Right ventricle myocardium superior (tissue), 1 donor: ENCODE data around the gene LPP. TPM values are rescaled to one million over a fixed set of nuclear protein-coding genes. Genes with fewer than 3 reads are reported as not detected.

Source experiments
- ATAC-seq: fragments of 200-7000 bp; cut with Tn5 transposase; one replicate; pipeline ENCODE4 v1.9.1; 2020; ENCODE audit warnings: mild to moderate bottlenecking; ENCODE audit not compliant: poor library complexity
- DNase-seq: peaks from one replicate; pipeline ENCODE4 v3.0.0-alpha.2; 2020
- intact Hi-C: fragments of 100-400 bp; cut with DNase I; formaldehyde crosslinking; loops from one replicate; pipeline ENCODE4 v1.11.2; 2022
- total RNA-seq: library from RNA; stranded (reverse); fragmentation: NEBNext Ultra II Directional; extraction: Animal tissue kit (Norgen Biotek cat#: 25700); gene quantifications from one replicate; pipeline ENCODE4 v1.2.1, GENCODE V29; 2021
- donor health status: DM: no; HTN: yes; CAD: no; lungs with severe emphysema.

The LPP gene
- total RNA-seq, 1 donor from 2014 or later: 92.9 TPM

DNA sequence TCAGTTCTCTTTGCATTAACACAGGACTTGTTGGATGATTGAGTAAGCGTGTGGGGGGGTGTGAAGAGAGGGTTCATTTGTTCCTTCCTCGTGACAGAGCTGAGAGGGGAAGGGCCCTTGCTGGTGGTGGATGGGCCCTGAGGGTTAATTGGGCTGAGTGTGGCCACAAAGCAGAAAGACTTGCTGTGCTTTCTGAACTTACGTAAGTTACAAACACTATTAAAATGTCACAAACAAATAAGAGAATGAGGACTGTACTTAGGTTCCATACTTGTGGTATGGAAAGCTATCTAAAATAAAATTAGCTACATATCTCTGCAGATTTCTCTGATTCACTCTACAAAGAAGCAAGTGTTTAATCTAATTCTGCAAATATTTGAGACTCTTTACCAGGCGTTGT, 231.3 kb downstream of the LPP start:
- no peak for DNase-seq
- ATAC-seq: no peak
- intact Hi-C loops: loop anchor here (10.0 kb wide), 1 partner anchor 640 kb away; the partner anchor contains the start of gene BCL6

GRCh38 chr3:188389711-188390342, 235.9 kb downstream of the LPP start:
- peak; percentile 82 for ATAC-seq
- intact Hi-C loops: loop anchor here (10.0 kb wide), 1 partner anchor 645 kb away; the partner anchor contains the start of gene BCL6
- peak; percentile 52 for DNase-seq

DNA sequence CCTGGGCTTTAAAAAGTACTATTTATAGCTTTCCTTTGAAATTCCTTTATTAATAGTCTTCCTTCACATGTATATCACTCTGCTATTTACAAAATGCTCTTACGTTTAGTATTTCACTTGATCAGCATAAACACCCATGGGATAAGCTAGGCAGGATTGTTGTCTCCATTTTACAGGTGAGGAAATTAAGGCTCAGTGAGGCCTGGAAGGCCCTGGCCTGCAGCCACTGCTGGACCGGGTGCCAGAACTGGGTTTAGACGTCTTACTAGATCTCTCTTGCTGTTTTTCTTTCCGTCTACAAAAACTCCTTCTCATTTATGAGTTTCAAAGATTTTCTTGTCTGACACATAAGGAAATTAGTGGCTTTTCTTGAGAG, 236.4 kb downstream of the LPP start:
- intact Hi-C loops: no loop called here
- DNase-seq (peak; percentile 64), ATAC-seq (peak; percentile 8)

- ATAC-seq (peak; percentile 76), DNase-seq (no peak)
- intact Hi-C loops: no loop called here
Measured at GRCh38 chr3:188390775-188391443, 237.0 kb downstream of the LPP start.

DNA sequence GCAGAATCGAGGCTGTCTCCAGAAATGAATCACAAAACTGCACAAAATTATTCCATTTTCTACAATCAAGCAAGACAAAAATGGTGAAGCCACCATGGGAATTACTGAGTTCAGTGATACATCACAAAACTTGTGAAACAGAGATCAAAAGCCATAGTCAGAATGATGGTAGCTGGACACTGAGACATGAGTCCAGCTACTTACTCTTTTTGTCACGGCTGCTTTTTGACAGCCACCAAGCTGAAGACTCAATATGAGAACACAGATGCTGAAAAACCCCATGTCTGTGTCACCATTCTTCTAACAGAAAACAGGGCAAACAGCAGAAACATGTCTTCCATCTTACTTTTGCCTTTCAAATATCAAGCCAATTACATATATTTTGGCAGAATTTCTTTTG, 237.6 kb downstream of the LPP start:
- intact Hi-C loops: no loop called here
- no peak for ATAC-seq
- no peak for DNase-seq

- no peak for ATAC-seq
- no peak for DNase-seq
- intact Hi-C loops: no loop called here
Measured at GRCh38 chr3:188392076-188392475, 238.1 kb downstream of the LPP start.

DNA sequence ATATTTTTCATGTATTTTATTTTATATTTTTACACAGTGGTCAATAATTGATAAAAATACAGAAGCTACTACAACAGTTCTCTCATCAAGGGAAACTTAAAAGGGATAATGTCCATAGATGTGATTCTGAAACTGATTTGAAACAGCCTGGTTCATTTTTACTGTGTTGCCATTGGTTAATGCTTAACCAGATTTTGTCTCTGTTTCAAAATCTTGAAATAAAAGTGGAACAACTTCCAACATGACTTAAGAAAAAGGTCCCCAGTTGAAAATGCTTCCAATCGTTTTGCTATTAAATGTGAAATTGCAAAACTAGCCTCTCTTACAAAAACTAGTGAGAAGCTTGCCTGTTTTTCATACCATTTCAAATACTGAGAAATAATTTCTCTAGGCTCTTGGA, 240.7 kb downstream of the LPP start:
- intact Hi-C loops: no loop called here
- ATAC-seq (no peak), DNase-seq (no peak)

DNA sequence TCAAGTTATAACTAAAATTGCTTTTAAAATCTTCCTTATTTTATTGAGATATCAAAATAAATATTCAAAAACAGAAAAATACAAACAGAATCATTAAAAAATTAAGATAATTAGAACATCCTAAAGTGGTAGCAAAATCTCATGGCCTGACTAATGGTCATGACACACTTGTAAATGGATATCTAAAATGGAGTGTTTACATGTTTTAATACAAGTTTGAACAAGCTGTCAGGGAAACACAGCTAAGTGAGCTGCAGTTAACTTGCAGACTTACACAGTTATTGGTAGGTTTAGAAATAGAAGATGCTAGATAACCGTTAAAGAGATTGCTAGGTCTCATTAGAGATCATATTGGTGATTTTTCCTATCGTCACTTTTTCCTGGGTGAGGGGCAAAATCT, 242.3 kb downstream of the LPP start:
- intact Hi-C loops: no loop called here
- ATAC-seq (no peak), DNase-seq (no peak)

DNA sequence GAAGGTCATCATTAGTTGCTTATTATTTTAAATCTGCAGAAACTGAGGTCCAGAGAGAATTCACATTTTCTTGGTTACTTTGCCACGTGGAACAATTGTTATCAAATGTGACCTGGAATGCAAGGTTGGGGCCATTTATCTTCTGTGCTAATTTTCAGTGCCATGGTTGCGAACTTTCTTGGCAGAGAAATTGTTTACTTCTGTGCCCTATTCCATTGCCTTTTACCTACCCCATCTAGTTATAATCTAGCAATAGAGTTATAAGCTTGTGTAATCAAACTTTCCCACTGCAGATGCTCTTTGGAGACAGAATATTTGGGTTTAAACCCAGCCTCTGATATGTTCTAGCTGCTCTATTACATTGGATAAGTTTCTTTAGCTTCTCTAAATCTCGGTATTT, 242.9 kb downstream of the LPP start:
- DNase-seq: no peak
- peak; percentile 56 for ATAC-seq
- intact Hi-C loops: no loop called here

GRCh38 chr3:188397766-188398705, 244.1 kb downstream of the LPP start:
- DNase-seq (no peak), ATAC-seq (peak; percentile 50)
- intact Hi-C loops: no loop called here

DNA sequence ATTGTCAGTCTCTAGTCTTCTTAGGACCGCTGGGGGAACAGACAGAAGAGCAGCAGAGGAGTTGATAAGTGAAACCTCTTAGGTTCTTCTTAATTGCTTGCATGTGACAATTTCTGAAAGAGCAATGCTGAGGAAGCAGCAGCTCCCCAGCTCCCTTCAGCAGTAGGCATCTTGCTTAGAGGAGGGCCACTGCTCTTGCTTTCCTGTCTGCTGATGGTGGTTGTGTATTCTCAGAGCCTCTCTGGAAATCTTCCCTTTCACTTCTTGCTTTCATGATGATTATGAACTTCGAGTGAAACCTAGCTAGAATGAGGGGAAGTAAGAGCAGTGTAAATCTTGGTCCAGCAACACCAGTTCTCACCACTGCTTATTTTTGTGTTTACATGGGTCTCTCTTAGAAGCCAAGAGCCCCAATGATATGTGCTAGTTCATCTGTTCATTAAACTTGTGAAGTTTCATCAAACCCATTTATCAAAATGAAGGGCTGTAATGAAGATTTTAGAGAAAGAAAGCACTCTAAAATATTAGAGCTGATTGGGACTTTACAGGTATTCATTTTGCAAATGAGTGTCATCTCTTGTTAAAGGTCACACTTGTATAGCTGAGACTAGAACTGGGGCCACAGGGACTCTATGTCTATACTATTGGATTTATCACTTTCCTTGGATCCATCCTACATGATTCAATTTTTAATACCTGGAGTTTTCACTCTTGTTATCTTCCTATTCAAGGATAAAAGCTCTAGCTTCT, 246.7 kb downstream of the LPP start:
- intact Hi-C loops: no loop called here
- no peak for ATAC-seq

GRCh38 chr3:188401244-188401993, 247.5 kb downstream of the LPP start:
- DNase-seq (no peak), ATAC-seq (no peak)
- intact Hi-C loops: no loop called here

More for the DNA sequence above, 246.7 kb downstream of the LPP start:
- DNase-seq: no peak

GRCh38 chr3:188402229-188402628, 248.3 kb downstream of the LPP start:
- DNase-seq: no peak
- no peak for ATAC-seq
- intact Hi-C loops: no loop called here

DNA sequence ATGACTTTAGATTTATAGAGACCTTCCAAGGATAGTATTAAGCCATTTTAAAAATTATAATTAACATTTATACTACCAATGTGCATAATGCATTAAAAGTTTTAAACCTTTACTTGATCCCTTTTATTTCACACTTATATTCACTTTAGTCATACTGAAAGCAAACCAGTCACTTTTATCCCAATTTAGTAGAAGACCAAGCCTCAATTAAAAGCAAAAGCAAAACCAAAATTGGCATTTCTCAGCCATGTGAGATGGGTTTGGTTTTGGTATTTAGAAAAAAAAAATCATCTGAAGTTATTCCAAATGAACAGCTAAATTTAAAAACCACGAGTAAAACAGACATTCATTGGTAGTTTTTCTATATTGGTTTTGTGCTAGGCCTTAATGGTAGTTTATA, 249.4 kb downstream of the LPP start:
- intact Hi-C loops: no loop called here
- ATAC-seq (no peak), DNase-seq (no peak)

DNA sequence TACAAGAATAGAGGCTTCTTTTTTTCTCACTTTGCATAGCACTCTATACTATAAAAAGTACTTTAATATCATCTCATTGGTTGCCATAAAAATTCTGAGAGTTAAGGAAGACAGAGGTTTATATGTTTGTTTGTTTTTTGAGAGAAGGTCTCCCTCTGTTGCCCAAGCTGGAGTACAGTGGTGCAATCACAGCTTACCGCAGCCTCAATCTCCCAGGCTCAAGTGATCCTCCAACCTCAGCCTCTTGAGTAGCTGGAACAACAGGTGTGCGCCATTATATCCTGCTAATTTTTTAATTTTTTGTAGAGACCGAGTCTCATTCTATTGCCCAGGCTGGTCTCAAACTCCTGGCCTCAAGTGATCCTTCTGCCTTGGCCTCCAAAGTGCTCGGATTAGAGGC, 250.2 kb downstream of the LPP start:
- intact Hi-C loops: no loop called here
- ATAC-seq: no peak

DNA sequence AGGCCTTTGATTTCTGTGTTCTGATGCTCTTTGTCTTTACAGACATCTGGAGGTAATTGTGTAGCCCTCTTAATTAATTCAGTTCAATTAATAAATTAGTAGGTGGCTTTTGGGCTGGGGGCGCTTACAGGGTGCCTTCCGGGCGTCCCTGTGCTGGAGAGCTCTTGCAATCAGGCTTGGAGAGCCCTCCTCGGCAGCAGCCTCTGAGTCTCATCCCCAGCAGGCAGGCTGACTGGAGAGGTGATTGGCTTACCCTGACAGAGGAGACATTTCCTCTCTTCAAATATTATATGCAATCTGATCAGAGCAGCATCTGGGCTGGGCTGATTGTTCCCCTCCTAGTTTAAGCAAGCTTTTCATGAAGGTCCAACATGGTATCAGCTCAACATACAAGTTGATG, 250.7 kb downstream of the LPP start:
- ATAC-seq (no peak), DNase-seq (no peak)
- intact Hi-C loops: no loop called here

More for the DNA sequence above, 250.2 kb downstream of the LPP start:
- DNase-seq: no peak

- intact Hi-C loops: no loop called here
- ATAC-seq: no peak
Measured at GRCh38 chr3:188407158-188407880, 253.4 kb downstream of the LPP start.

GRCh38 chr3:188408831-188409230, 254.9 kb downstream of the LPP start:
- intact Hi-C loops: no loop called here
- no peak for ATAC-seq
- DNase-seq: no peak

More at GRCh38 chr3:188407158-188407880, 253.4 kb downstream of the LPP start:
- DNase-seq: no peak
